Thoracic aorta (tissue), 2 donors: ENCODE data around the gene HMOX1. TPM values are rescaled to one million over a fixed set of nuclear protein-coding genes. Genes with fewer than 3 reads are reported as not detected.

Experiments
- ATAC-seq: fragments of 150-250 bp; one replicate; pipeline ENCODE4 v1.8.0; 2017; ENCODE audit warnings: low read depth; ENCODE audit not compliant: insufficient number of reproducible peaks, low FRiP score
- DNase-seq: peaks from one replicate; pipeline ENCODE4 v3.0.0-alpha.2; 2020; ENCODE audit warnings: low spot score
- H3K27ac ChIP-seq, 2 donors: fragments of 200-600 bp; sonication (generic); 1 replicate in 1 of 2; 2 replicates in 1 of 2; pipeline ENCODE4 v1.5.1; 2016; ENCODE audit warnings: mild to moderate bottlenecking in 2 of 2, moderate library complexity in 2 of 2
- H3K27me3 ChIP-seq: fragments of 200-600 bp; sonication (generic); replicated peaks from 2 replicates; pipeline ENCODE4 v1.6.0; 2016; ENCODE audit warnings: mild to moderate bottlenecking; ENCODE audit not compliant: insufficient read depth
- H3K36me3 ChIP-seq: fragments of 200-600 bp; sonication (generic); one replicate; pipeline ENCODE4 v1.5.1; 2016
- H3K4me1 ChIP-seq, 2 donors: fragments of 200-600 bp; sonication (generic); 1 replicate in 1 of 2; 2 replicates in 1 of 2; pipeline versions ENCODE4 v1.5.1 to v1.6.0; 2016; ENCODE audit warnings: low read depth in 2 of 2, mild to moderate bottlenecking in 1 of 2; ENCODE audit not compliant: control insufficient read depth in 1 of 2
- H3K4me3 ChIP-seq: fragments of 200-600 bp; sonication (generic); 2 replicates; pipeline ENCODE4 v1.5.1; 2016; ENCODE audit warnings: mild to moderate bottlenecking
- H3K9me3 ChIP-seq: fragments of 200-600 bp; sonication (generic); 2 replicates; pipeline ENCODE4 v1.5.1; 2016
- CTCF ChIP-seq: fragments of 200-600 bp; sonication (generic); IDR thresholded peaks from one replicate; pipeline ENCODE4 v1.5.1; 2019; ENCODE audit warnings: antibody characterized with exemption
- total RNA-seq, 2 donors: library from RNA; depleted of rRNA; stranded (reverse); fragments of >200 nt; gene quantifications; one replicate each; pipeline versions ENCODE4 v1.1.0 to v1.2.3, GENCODE V29; 2016

Gene HMOX1
- 100 to 1,000 TPM in 1 of 2 donors, 10 to 100 TPM in 1; 28.3 to 332 TPM for total RNA-seq

- H3K36me3 ChIP-seq = peaks cover 3% of the 10 kb centered on the region
- H3K4me1 ChIP-seq = peaks cover 14 to 34% of the 10 kb centered on the region in 2 donors
- peak; percentile 43 for ATAC-seq
- peak; percentile 86 for DNase-seq
- H3K4me3 ChIP-seq = peak within 1 kb of the TSS; percentile 81
- peak within 1 kb of the TSS; percentile 63 to 86 for H3K27ac ChIP-seq
- TF ChIP-seq CTCF = no peak
- H3K9me3 ChIP-seq = no peaks in the 10 kb centered on the region
- no peaks in the 10 kb centered on the region for H3K27me3 ChIP-seq
Measured at GRCh38 chr22:35380537-35381423, at the start of gene HMOX1. HMOX1 (plus strand) TSS chr22:35381096; CDS start chr22:35381174, 78 bp downstream.

- no peaks in the 10 kb centered on the region for H3K27me3 ChIP-seq
- no peak overlapping the region for H3K27ac ChIP-seq
- H3K9me3 ChIP-seq = no peaks in the 10 kb centered on the region
- H3K36me3 ChIP-seq = peaks cover 71% of the 10 kb centered on the region
- no peak for TF ChIP-seq CTCF
- H3K4me1 ChIP-seq = peaks cover 0 to 5% of the 10 kb centered on the region in 2 donors
- ATAC-seq (no peak), DNase-seq (no peak)
- H3K4me3 ChIP-seq = no peak overlapping the region
Measured at GRCh38 chr22:35332278-35332677, 48.6 kb upstream of the HMOX1 start.

- Histone ChIP-seq H3K4me3 (no peak overlapping the region), H3K9me3 (no peaks in the 10 kb centered on the region), H3K36me3 (peaks cover 70% of the 10 kb centered on the region), H3K4me1 (peaks cover 0 to 5% of the 10 kb centered on the region in 2 donors), H3K27ac (no peak overlapping the region), H3K27me3 (no peaks in the 10 kb centered on the region)
- DNase-seq (no peak), ATAC-seq (no peak)
- TF ChIP-seq CTCF = no peak
Measured at GRCh38 chr22:35333220-35333619, 47.7 kb upstream of the HMOX1 start.

GRCh38 chr22:35334004-35334403 lies 46.9 kb upstream of the HMOX1 start:
- no peak overlapping the region for H3K27ac ChIP-seq
- H3K36me3 ChIP-seq = peaks cover 75% of the 10 kb centered on the region
- no peak for ATAC-seq
- no peak overlapping the region for H3K4me3 ChIP-seq
- H3K27me3 ChIP-seq = no peaks in the 10 kb centered on the region
- peaks cover 0 to under 1% of the 10 kb centered on the region in 2 donors for H3K4me1 ChIP-seq
- no peaks in the 10 kb centered on the region for H3K9me3 ChIP-seq
- DNase-seq = no peak
- TF ChIP-seq CTCF = no peak

- Histone ChIP-seq H3K27me3 (no peaks in the 10 kb centered on the region), H3K4me3 (no peak overlapping the region), H3K9me3 (no peaks in the 10 kb centered on the region), H3K4me1 (no peaks in the 10 kb centered on the region), H3K27ac (no peak overlapping the region), H3K36me3 (peaks cover 81% of the 10 kb centered on the region)
- TF ChIP-seq CTCF = no peak
- DNase-seq (no peak), ATAC-seq (no peak)
Measured at GRCh38 chr22:35335468-35335867, 45.4 kb upstream of the HMOX1 start.
